SK-N-SH (cell line): Measurements from ENCODE around the gene GJD3. TPM values are rescaled to one million over a fixed set of nuclear protein-coding genes. Genes with fewer than 3 reads are reported as not detected.

Source experiments
- CTCF ChIA-PET: fragments of 300-600, 350-600 bp; formaldehyde crosslinking; extraction: SDS; loops from one replicate; lab custom pipeline; 2021; lab: Yijun Ruan, JAX
- POLR2A ChIA-PET: fragments of 350-600 bp; sonication (Branson Sonifier 250); formaldehyde crosslinking; extraction: SDS; loops from one replicate; lab custom pipeline; 2020; ENCODE audit warnings: antibody characterized with exemption, inconsistent platforms; lab: Yijun Ruan, JAX
- DNase-seq: peaks from one replicate; pipeline ENCODE4 v3.0.0; 2012
- H2AFZ ChIP-seq: fragments of 200-600 bp; sonication (generic); 2 replicates; pipeline ENCODE4 v1.8.1; 2016; ENCODE audit warnings: antibody characterized with exemption, mild to moderate bottlenecking, low read depth
- H3F3A ChIP-seq: fragments of 200-600 bp; sonication (generic); replicated peaks from 2 replicates; pipeline ENCODE3; 2016; ENCODE audit warnings: antibody characterized with exemption, mild to moderate bottlenecking; ENCODE audit not compliant: insufficient read depth
- H3K27ac ChIP-seq, 2 experiments: fragments of 200-500 bp in 1 of 2; fragments of 200-600 bp in 1 of 2; sonication (Bioruptor generic) in 1 of 2; sonication (generic), shearing (Covaris generic) in 1 of 2; 2 replicates each; pipeline versions ENCODE4 v1.5.1 to v1.6.1; 2014 to 2016; ENCODE audit warnings: low read depth in 2 of 2, inconsistent platforms in 1 of 2, low read length in 1 of 2, mild to moderate bottlenecking in 1 of 2, mixed read lengths in 1 of 2
- H3K27me3 ChIP-seq: fragments of 200-600 bp; sonication (generic), shearing (Covaris generic); 2 replicates; pipeline ENCODE4 v1.6.1; 2016; ENCODE audit warnings: mixed run types; ENCODE audit not compliant: insufficient read depth
- H3K36me3 ChIP-seq, 2 experiments: fragments of 200-500 bp in 1 of 2; fragments of 200-600 bp in 1 of 2; sonication (Bioruptor generic) in 1 of 2; sonication (generic) in 1 of 2; replicated peaks in 1 of 2; 2 replicates each; pipeline versions ENCODE3 to v1.5.1; 2014 to 2016; ENCODE audit warnings: low read length in 1 of 2, mild to moderate bottlenecking in 1 of 2; ENCODE audit not compliant: insufficient read depth in 2 of 2, control insufficient read depth in 1 of 2
- H3K4me1 ChIP-seq, 2 experiments: fragments of 200-500 bp in 1 of 2; fragments of 200-600 bp in 1 of 2; sonication (Bioruptor generic) in 1 of 2; sonication (generic), shearing (Covaris generic) in 1 of 2; 2 replicates each; pipeline versions ENCODE4 v1.5.1 to v1.6.1; 2014 to 2016; ENCODE audit warnings: low read depth in 1 of 2, low read length in 1 of 2, mixed run types in 1 of 2; ENCODE audit not compliant: insufficient read depth in 2 of 2, control insufficient read depth in 1 of 2
- H3K4me2 ChIP-seq: fragments of 200-600 bp; sonication (generic), shearing (Covaris generic); 2 replicates; pipeline ENCODE4 v1.6.1; 2017; ENCODE audit warnings: mixed run types
- H3K4me3 ChIP-seq, 2 experiments: fragments of 200-500 bp in 1 of 2; fragments of 200-600 bp in 1 of 2; sonication (Bioruptor generic) in 1 of 2; sonication (generic), shearing (Covaris generic) in 1 of 2; 2 replicates each; pipeline versions ENCODE4 v1.5.1 to v1.8.1; 2014 to 2016; ENCODE audit warnings: low read depth in 2 of 2, inconsistent platforms in 1 of 2, low read length in 1 of 2, mild to moderate bottlenecking in 1 of 2, mixed read lengths in 1 of 2, moderate library complexity in 1 of 2
- H3K79me2 ChIP-seq: fragments of 200-600 bp; sonication (generic); 2 replicates; pipeline ENCODE4 v1.8.1; 2017; ENCODE audit warnings: mild to moderate bottlenecking; ENCODE audit not compliant: insufficient read depth
- H3K9ac ChIP-seq: fragments of 200-600 bp; sonication (generic); 2 replicates; pipeline ENCODE4 v1.6.1; 2017; ENCODE audit warnings: mixed run types
- H3K9me2 ChIP-seq: fragments of 200-600 bp; sonication (generic); 2 replicates; pipeline ENCODE4 v1.6.1; 2017; ENCODE audit warnings: mixed run types
- H3K9me3 ChIP-seq: fragments of 200-600 bp; sonication (generic); 2 replicates; pipeline ENCODE4 v1.6.1; 2017; ENCODE audit warnings: mixed run types, mild to moderate bottlenecking, moderate library complexity
- H4K20me1 ChIP-seq: fragments of 200-600 bp; sonication (generic); 2 replicates; pipeline ENCODE4 v1.6.1; 2017; ENCODE audit warnings: mild to moderate bottlenecking, mixed run types; ENCODE audit not compliant: insufficient read depth
- CHD2 ChIP-seq: fragments of 150-350 bp; IDR thresholded peaks from 2 replicates; pipeline ENCODE4 v1.6.1; 2018; ENCODE audit warnings: low read length; ENCODE audit not compliant: partially characterized antibody
- ELF1 ChIP-seq: IDR thresholded peaks from 2 replicates; pipeline ENCODE4 v1.4.0; 2012
- EP300 ChIP-seq, 2 experiments: IDR thresholded peaks; 2 replicates each; pipeline versions ENCODE4 v1.4.0 to v1.6.1; 2012; ENCODE audit warnings: borderline replicate concordance in 1 of 2, low read depth in 1 of 2, low read length in 1 of 2
- FOSL2 ChIP-seq: IDR thresholded peaks from 2 replicates; pipeline ENCODE4 v1.4.0; 2012; ENCODE audit warnings: low read depth, mild to moderate bottlenecking, moderate library complexity, borderline replicate concordance
- FOXJ3 ChIP-seq: sonication (generic); formaldehyde crosslinking; IDR thresholded peaks from 2 replicates; pipeline ENCODE4 v1.5.1; 2020; ENCODE audit warnings: mild to moderate bottlenecking, missing genetic modification reagents
- GABPA ChIP-seq: IDR thresholded peaks from 2 replicates; pipeline ENCODE4 v1.4.0; 2012; ENCODE audit warnings: low read depth, mild to moderate bottlenecking
- JUND ChIP-seq: IDR thresholded peaks from 2 replicates; pipeline ENCODE4 v1.4.0; 2012
- MEF2A ChIP-seq: IDR thresholded peaks from 2 replicates; pipeline ENCODE4 v1.4.0; 2012; ENCODE audit warnings: low read depth, borderline replicate concordance
- MXI1 ChIP-seq: IDR thresholded peaks from 2 replicates; pipeline ENCODE4 v1.6.1; 2012; ENCODE audit warnings: mild to moderate bottlenecking, low read depth, low read length, improper control_type of control experiment
- NFIC ChIP-seq: IDR thresholded peaks from 2 replicates; pipeline ENCODE4 v1.4.0; 2012; ENCODE audit warnings: borderline replicate concordance
- RCOR1 ChIP-seq: fragments of 150-350 bp; IDR thresholded peaks from 2 replicates; pipeline ENCODE4 v1.6.1; 2017; ENCODE audit warnings: antibody characterized with exemption, low read length
- RXRA ChIP-seq: IDR thresholded peaks from 2 replicates; pipeline ENCODE4 v1.4.0; 2012; ENCODE audit warnings: low read depth, mild to moderate bottlenecking, borderline replicate concordance
- SMC3 ChIP-seq: IDR thresholded peaks from 2 replicates; pipeline ENCODE4 v1.6.1; 2012; ENCODE audit warnings: low read depth, low read length, improper control_type of control experiment
- TEAD4 ChIP-seq: IDR thresholded peaks from 2 replicates; pipeline ENCODE4 v1.4.0; 2012; ENCODE audit warnings: mild to moderate bottlenecking, borderline replicate concordance; ENCODE audit not compliant: insufficient read depth
- USF1 ChIP-seq: IDR thresholded peaks from 2 replicates; pipeline ENCODE4 v1.4.0; 2012; ENCODE audit warnings: low read depth, borderline replicate concordance
- YY1 ChIP-seq: IDR thresholded peaks from 2 replicates; pipeline ENCODE4 v1.4.0; 2012; ENCODE audit warnings: low read depth, mild to moderate bottlenecking
- WGBS: methylation state at CpG from one replicate; pipeline ENCODE4 v1.1.6; 2017; ENCODE audit warnings: low lambda C conversion rate; 5-methylcytosine and 5-hydroxymethylcytosine counted together
- polyA plus RNA-seq, 3 experiments: library from polyadenylated mRNA; depleted of rRNA; stranded (reverse); fragments of >200 nt; gene quantifications; 2 replicates each; pipeline ENCODE4 v1.2.3, GENCODE V29; 2012
- TF ChIP-seq, protein P1 (sequence below): IDR thresholded peaks from 2 replicates; pipeline ENCODE4 v1.6.1; 2012; ENCODE audit warnings: mild to moderate bottlenecking, low read depth, low read length, moderate library complexity
- TF ChIP-seq, protein P2 (sequence below): IDR thresholded peaks from 2 replicates; pipeline ENCODE4 v1.4.0; 2012; ENCODE audit warnings: low read depth

Gene GJD3
- polyA plus RNA-seq, 1 of the 3 experiments (the other 2 are of a cell fraction), result not detected

GRCh38 chr17:40345994-40346764 is 18.4 kb downstream of the GJD3 start:
- peaks cover 85% of the 10 kb centered on the region for H3K79me2 ChIP-seq
- H2AFZ ChIP-seq, result no peak overlapping the region
- 68% methylated on average over 11 of the region's 11 CpGs for WGBS
- TF ChIP-seq ELF1, result no peak
- TF ChIP-seq RXRA, result no peak
- no peak for TF ChIP-seq FOSL2
- TF ChIP-seq CHD2, result no peak
- TF ChIP-seq TEAD4, result no peak
- TF ChIP-seq SMC3, result no peak
- no peak for TF ChIP-seq JUND
- no peak for TF ChIP-seq MXI1
- TF ChIP-seq NFIC, result no peak
- TF ChIP-seq RCOR1, result no peak
- no peak for TF ChIP-seq FOXJ3 (CRISPR knock-in tag)
- no peak for TF ChIP-seq GABPA
- no peak for TF ChIP-seq YY1
- TF ChIP-seq, protein P1, sequence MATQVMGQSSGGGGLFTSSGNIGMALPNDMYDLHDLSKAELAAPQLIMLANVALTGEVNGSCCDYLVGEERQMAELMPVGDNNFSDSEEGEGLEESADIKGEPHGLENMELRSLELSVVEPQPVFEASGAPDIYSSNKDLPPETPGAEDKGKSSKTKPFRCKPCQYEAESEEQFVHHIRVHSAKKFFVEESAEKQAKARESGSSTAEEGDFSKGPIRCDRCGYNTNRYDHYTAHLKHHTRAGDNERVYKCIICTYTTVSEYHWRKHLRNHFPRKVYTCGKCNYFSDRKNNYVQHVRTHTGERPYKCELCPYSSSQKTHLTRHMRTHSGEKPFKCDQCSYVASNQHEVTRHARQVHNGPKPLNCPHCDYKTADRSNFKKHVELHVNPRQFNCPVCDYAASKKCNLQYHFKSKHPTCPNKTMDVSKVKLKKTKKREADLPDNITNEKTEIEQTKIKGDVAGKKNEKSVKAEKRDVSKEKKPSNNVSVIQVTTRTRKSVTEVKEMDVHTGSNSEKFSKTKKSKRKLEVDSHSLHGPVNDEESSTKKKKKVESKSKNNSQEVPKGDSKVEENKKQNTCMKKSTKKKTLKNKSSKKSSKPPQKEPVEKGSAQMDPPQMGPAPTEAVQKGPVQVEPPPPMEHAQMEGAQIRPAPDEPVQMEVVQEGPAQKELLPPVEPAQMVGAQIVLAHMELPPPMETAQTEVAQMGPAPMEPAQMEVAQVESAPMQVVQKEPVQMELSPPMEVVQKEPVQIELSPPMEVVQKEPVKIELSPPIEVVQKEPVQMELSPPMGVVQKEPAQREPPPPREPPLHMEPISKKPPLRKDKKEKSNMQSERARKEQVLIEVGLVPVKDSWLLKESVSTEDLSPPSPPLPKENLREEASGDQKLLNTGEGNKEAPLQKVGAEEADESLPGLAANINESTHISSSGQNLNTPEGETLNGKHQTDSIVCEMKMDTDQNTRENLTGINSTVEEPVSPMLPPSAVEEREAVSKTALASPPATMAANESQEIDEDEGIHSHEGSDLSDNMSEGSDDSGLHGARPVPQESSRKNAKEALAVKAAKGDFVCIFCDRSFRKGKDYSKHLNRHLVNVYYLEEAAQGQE, result no peak
- TF ChIP-seq EP300 (IDR thresholded peaks at IDR 0.05; ENCODE audit: borderline replicate concordance in 1 of 2, low read depth in 1 of 2, low read length in 1 of 2), result no peak
- TF ChIP-seq, protein P2, sequence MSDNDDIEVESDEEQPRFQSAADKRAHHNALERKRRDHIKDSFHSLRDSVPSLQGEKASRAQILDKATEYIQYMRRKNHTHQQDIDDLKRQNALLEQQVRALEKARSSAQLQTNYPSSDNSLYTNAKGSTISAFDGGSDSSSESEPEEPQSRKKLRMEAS, result no peak
- TF ChIP-seq MEF2A, result no peak
- TF ChIP-seq USF1, result no peak
- no peaks in the 10 kb centered on the region for H3K27me3 ChIP-seq
- peak overlapping the region; percentile 64; the same call in 1 of the 2 replicates for H3K9ac ChIP-seq
- no peaks in the 10 kb centered on the region for H3K9me3 ChIP-seq
- H3K36me3 ChIP-seq, result peaks cover 13 to 20% of the 10 kb centered on the region in 2 experiments
- peak overlapping the region; percentile 97 for H3K4me2 ChIP-seq
- H3K9me2 ChIP-seq, result no peaks in the 10 kb centered on the region
- peaks cover 54% of the 10 kb centered on the region for H4K20me1 ChIP-seq
- DNase-seq, result no peak
- H3K4me1 ChIP-seq, result peaks cover 69 to 81% of the 10 kb centered on the region in 2 experiments
- no peaks in the 10 kb centered on the region for H3F3A ChIP-seq
- peak overlapping the region; percentile 69 to 99 for H3K27ac ChIP-seq
- ChIA-PET CTCF (interaction anchor here (0.9 to 57.6 kb wide), 7 partner anchors 9 to 154 kb away, joined by 3 to 1706 read pairs (median 6); partner anchors contain the start of genes CDC6 and RARA), POLR2A (interaction anchor here (0.9 to 2.5 kb wide), 2 partner anchors 14 to 39 kb away, joined by 3 to 8 read pairs; no protein-coding TSS in a partner anchor)
- H3K4me3 ChIP-seq, result peak overlapping the region; percentile 69 to 78; a peak in 3 of 4 replicates
